ENCODE data around the gene CRYBB3. TPM values are rescaled to one million over a fixed set of nuclear protein-coding genes. Genes with fewer than 3 reads are reported as not detected.

CRYBB3 gene
- total RNA-seq, 1 experiment from 2014 or later, result 0.39 TPM

DNA sequence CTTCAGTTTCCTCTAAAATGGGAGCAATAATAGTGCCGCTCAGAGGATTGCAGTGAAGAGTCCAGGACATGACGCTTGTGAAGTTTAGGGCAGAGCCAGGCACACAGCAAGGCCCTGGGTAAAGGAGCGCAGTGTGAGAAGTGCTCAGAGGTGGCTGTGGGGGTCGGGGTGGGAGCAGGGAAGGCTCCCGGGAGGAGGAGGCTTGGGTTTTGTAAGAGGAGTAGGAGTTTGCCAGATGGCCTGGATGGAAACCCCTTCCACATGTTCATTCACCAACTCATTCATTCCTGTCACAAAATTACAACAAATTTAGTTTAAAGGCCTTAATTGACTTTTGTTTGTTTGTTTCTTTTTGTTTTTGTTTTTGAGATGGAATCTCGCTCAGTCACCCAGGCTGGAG is 36.8 kb downstream of the CRYBB3 start:
- Histone ChIP-seq H2AK5ac (ENCODE audit: insufficient read length, low read length) (no peak overlapping the region), H2BK20ac (ENCODE audit: low read depth, low read length, poor library complexity, severe bottlenecking) (no peak overlapping the region), H3T11ph (ENCODE audit: low read length) (no peak overlapping the region), H3K79me2 (ENCODE audit: insufficient read depth, low read length) (no peaks in the 10 kb centered on the region), H2BK120ac (ENCODE audit: low read depth, low read length, poor library complexity, severe bottlenecking) (no peak overlapping the region), H4K5ac (ENCODE audit: insufficient read length, low read depth, low read length) (no peak overlapping the region), H3K9me3 (ENCODE audit: control insufficient read depth, low read depth, low read length) (no peaks in the 10 kb centered on the region), H4K8ac (replicated peaks; ENCODE audit: insufficient read length, low read depth, low read length) (no peak overlapping the region), H2AFZ (ENCODE audit: low read length) (no peak overlapping the region), H3K4me2 (ENCODE audit: insufficient read depth, insufficient read length, low read length) (no peak overlapping the region), H3K18ac (ENCODE audit: insufficient read length, low read depth, low read length) (no peak overlapping the region), H3K4me1 (ENCODE audit: insufficient read depth, low read length) (no peaks in the 10 kb centered on the region), H4K91ac (ENCODE audit: insufficient read length, low read depth, low read length) (no peak overlapping the region), H3K56ac (ENCODE audit: insufficient read length, low read depth, low read length) (no peak overlapping the region), H3K23ac (ENCODE audit: insufficient read length, low read depth, low read length) (no peak overlapping the region), H3K4ac (ENCODE audit: low read depth, low read length) (no peak overlapping the region), H2BK5ac (ENCODE audit: insufficient read length, low read length) (no peak overlapping the region), H3K9ac (ENCODE audit: extremely low read depth, insufficient read length, low read length) (no peak overlapping the region), H2BK12ac (ENCODE audit: insufficient read length, low read depth, low read length) (no peak overlapping the region), H3K79me1 (ENCODE audit: insufficient read depth, low read depth, low read length, poor library complexity, severe bottlenecking) (no peaks in the 10 kb centered on the region), H3K27ac (ENCODE audit: insufficient read length, low read depth, low read length) (no peak overlapping the region), H2BK15ac (ENCODE audit: low read depth, low read length) (no peak overlapping the region), H4K20me1 (ENCODE audit: control insufficient read depth, insufficient read depth, insufficient read length) (no peaks in the 10 kb centered on the region), H3K14ac (ENCODE audit: insufficient read depth, low read length) (no peak overlapping the region), H3K27me3 (ENCODE audit: insufficient read depth, low read length) (no peaks in the 10 kb centered on the region), H3K23me2 (ENCODE audit: insufficient read length, low read depth, low read length, poor library complexity, severe bottlenecking) (no peaks in the 10 kb centered on the region)
- Mint-ChIP-seq H3K4me3 (no peak overlapping the region), H3K36me3 (ENCODE audit: insufficient read depth in 1 of 3, low read depth in 3 of 3) (no peaks in the 10 kb centered on the region), H3K4me1 (peaks cover 0 to 3% of the 10 kb centered on the region in 2 experiments; a peak in 2 of 4 replicates), H3K27ac (no peak overlapping the region), H3K9me3 (no peaks in the 10 kb centered on the region), H3K27me3 (ENCODE audit: low read depth) (peaks cover 23% of the 10 kb centered on the region)
- TF ChIP-seq, protein P1, sequence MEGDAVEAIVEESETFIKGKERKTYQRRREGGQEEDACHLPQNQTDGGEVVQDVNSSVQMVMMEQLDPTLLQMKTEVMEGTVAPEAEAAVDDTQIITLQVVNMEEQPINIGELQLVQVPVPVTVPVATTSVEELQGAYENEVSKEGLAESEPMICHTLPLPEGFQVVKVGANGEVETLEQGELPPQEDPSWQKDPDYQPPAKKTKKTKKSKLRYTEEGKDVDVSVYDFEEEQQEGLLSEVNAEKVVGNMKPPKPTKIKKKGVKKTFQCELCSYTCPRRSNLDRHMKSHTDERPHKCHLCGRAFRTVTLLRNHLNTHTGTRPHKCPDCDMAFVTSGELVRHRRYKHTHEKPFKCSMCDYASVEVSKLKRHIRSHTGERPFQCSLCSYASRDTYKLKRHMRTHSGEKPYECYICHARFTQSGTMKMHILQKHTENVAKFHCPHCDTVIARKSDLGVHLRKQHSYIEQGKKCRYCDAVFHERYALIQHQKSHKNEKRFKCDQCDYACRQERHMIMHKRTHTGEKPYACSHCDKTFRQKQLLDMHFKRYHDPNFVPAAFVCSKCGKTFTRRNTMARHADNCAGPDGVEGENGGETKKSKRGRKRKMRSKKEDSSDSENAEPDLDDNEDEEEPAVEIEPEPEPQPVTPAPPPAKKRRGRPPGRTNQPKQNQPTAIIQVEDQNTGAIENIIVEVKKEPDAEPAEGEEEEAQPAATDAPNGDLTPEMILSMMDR (conservative IDR thresholded peaks at IDR 0.05), result no peak
- WGBS (ENCODE audit: extremely low coverage, insufficient read length, low lambda C conversion rate), result no CpG with 5 or more reads among the region's 6 CpGs
- DNase-seq, result no peak

Measured in H9 (cell line).